Stimulated activated CD4-positive, alpha-beta T cell treated with anti-CD3 and anti-CD28 coated beads, Interleukin-1b, Interleukin-23, amount 100 ng/mL, for 4 hours (primary cell): Measurements from ENCODE around the gene MYO5B.

Experiments
- DNase-seq, 2 donors: peaks; one replicate each; pipeline ENCODE4 v3.0.0-alpha.2; 2020; ENCODE audit warnings: low read depth in 2 of 2

The MYO5B gene

GRCh38 chr18:49971462-49971861, 223.5 kb downstream of the MYO5B start:
- DNase-seq: no peak

- DNase-seq: no peak
These were observed 224.6 kb downstream of the MYO5B start for GRCh38 chr18:49970319-49970718.

GRCh38 chr18:49968644-49969309, 226.2 kb downstream of the MYO5B start:
- no peak for DNase-seq

GRCh38 chr18:49967636-49968313, 227.2 kb downstream of the MYO5B start:
- no peak for DNase-seq

GRCh38 chr18:49967171-49967570, 227.8 kb downstream of the MYO5B start:
- no peak for DNase-seq

GRCh38 chr18:49966090-49966489, 228.9 kb downstream of the MYO5B start:
- DNase-seq: no peak

GRCh38 chr18:49963217-49963616, 231.7 kb downstream of the MYO5B start:
- no peak for DNase-seq

GRCh38 chr18:49961271-49961670, 233.7 kb downstream of the MYO5B start:
- no peak for DNase-seq

- DNase-seq: no peak
These were observed 234.6 kb downstream of the MYO5B start for GRCh38 chr18:49960376-49960775.

- DNase-seq: no peak
These were observed 235.8 kb downstream of the MYO5B start for GRCh38 chr18:49959176-49959575.

- DNase-seq: no peak
These were observed 239.7 kb downstream of the MYO5B start for GRCh38 chr18:49955263-49955662.

- no peak for DNase-seq
These were observed 241.6 kb downstream of the MYO5B start for GRCh38 chr18:49953391-49953790.

- DNase-seq: no peak
These were observed 245.0 kb downstream of the MYO5B start for GRCh38 chr18:49949951-49950395.

GRCh38 chr18:49948975-49949374, 246.0 kb downstream of the MYO5B start:
- DNase-seq: no peak

- DNase-seq: no peak
These were observed 250.3 kb downstream of the MYO5B start for GRCh38 chr18:49944663-49945062.

GRCh38 chr18:49936821-49937220, 258.1 kb downstream of the MYO5B start:
- no peak for DNase-seq

GRCh38 chr18:49935215-49935614, 259.7 kb downstream of the MYO5B start:
- no peak for DNase-seq

GRCh38 chr18:49934457-49934856, 260.5 kb downstream of the MYO5B start:
- no peak for DNase-seq

- no peak for DNase-seq
These were observed 261.3 kb downstream of the MYO5B start for GRCh38 chr18:49933530-49934128.

GRCh38 chr18:49931760-49932159, 263.2 kb downstream of the MYO5B start:
- no peak for DNase-seq

GRCh38 chr18:49931179-49931578, 263.8 kb downstream of the MYO5B start:
- no peak for DNase-seq

- DNase-seq: no peak
These were observed 268.7 kb downstream of the MYO5B start for GRCh38 chr18:49926106-49926745.
